T1000 (cell line): ENCODE data around the gene XAB2.
A peak's percentile ranks its signal among the peaks of the same experiment; 100 is the strongest.

Source experiments
- DNase-seq: peaks from one replicate; lab custom pipeline; 2025; ENCODE audit warnings: mixed read lengths; lab: John Stamatoyannopoulos, UW

XAB2 gene

DNA sequence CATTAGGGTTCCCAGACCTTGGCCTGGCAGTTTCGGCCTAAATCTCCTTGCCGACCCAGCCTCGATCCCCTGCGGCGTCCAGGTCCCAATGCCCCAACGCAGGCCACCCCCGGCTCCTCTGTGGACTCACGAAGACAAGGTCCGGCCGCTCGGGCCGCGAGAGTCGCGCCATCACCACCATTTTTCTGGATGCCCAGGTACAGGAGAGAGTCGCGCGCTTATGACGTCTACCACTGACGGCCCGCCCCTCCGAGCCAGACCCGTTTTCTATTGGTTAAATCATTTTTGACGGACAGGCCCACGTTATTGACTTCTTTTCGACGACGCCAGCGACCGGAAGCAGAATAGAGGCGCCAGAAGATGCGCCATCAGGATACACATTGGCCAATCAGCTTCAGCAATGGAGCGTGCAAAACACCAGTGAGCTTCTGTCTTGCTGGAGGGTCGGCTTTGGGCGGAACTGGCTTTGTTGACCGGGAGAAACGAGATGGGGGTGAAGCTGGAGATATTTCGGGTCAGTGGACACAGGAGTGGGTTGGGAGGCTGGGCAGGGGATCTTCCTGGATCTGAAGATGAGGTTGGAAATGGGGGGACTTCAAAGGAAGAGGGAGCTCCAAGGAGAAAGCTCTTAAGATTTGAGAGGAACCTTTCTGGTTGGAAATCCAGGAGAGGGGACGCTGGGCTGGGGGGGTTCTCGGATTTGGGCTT, at the start of gene XAB2, which contains the start of gene PET100:
TSS of gene XAB2 (minus strand) at position 199 of the 708 bp plus-strand sequence. CDS start at position 181, 18 bp downstream.
TSS of gene PET100 (plus strand) at position 447 of the 708 bp plus-strand sequence. CDS start at position 488, 41 bp downstream.
- peak; percentile 94 for DNase-seq

DNA sequence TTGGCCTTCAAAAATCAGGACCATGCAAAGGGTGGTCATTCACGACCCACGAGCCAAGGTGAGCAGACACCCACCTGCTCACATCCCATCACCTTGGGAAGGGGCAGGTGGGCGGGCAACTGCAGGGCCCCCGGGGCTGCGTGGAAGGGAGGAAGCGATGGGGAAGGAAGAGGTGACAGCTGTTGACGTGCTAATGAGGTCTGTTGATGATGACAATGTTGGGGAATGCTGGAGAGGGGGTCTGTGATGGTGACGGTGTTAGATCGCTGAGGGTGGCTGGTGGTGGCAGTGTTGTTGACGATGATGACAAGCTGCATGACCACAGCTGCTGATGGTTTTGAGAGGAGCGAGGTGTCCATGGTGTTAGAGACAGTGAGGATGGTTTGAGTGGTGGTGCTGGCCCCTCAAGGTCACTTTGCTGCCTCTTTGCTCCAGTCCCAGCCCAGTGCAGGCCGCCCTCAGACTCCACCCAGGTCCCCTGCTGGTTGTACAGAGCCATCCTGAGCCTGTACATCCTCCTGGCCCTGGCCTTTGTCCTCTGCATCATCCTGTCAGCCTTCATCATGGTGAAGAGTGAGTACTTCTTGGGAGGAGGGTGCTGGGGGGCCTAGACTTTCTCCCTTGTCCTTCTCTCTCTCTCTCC, 48.4 kb upstream of the XAB2 start:
- no peak for DNase-seq

DNA sequence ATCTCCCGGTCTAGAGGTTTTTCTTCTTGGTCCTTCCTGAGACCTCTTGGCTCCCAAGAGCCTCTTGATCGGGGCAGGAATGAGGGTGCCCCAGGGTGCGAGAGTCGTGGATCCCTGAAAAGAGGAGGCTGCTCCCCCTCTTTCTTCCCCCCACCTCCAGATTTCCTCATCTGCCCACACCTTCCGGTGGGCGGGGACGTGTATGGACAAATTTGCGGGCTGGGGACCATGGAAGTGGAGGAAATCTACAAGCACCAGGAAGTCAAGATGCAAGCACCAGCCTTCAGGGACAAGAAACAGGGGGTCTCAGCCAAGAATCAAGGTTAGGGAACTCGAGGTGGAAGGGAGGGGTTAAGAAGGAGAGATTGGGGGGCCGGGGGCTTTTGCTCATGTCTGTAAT, 47.5 kb upstream of the XAB2 start, which contains the start of gene MCEMP1:
TSS of gene MCEMP1 (plus strand) at position 237 of the 400 bp plus-strand sequence. CDS start at position 268, 31 bp downstream.
- DNase-seq = no peak

DNA sequence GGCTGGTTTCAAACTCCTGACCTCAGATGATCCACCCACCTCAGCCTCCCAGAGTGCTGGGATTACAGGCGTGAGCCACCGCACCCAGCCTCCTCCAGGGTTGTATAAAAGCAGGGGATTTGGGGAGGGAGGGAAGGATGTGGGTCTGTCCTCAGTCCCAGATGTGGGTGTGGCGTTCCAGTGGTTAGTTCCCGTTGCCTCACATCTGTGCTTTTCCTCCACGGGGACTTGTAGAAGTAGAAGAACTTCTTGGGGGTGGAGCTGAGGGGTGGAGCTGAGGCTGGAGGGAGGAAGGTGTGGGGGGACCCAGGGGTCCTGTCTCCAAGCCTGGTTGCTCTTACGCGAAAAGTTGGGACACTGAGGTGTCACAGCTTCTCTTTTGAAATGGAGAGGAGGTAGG, 47.0 kb upstream of the XAB2 start:
- no peak for DNase-seq

DNA sequence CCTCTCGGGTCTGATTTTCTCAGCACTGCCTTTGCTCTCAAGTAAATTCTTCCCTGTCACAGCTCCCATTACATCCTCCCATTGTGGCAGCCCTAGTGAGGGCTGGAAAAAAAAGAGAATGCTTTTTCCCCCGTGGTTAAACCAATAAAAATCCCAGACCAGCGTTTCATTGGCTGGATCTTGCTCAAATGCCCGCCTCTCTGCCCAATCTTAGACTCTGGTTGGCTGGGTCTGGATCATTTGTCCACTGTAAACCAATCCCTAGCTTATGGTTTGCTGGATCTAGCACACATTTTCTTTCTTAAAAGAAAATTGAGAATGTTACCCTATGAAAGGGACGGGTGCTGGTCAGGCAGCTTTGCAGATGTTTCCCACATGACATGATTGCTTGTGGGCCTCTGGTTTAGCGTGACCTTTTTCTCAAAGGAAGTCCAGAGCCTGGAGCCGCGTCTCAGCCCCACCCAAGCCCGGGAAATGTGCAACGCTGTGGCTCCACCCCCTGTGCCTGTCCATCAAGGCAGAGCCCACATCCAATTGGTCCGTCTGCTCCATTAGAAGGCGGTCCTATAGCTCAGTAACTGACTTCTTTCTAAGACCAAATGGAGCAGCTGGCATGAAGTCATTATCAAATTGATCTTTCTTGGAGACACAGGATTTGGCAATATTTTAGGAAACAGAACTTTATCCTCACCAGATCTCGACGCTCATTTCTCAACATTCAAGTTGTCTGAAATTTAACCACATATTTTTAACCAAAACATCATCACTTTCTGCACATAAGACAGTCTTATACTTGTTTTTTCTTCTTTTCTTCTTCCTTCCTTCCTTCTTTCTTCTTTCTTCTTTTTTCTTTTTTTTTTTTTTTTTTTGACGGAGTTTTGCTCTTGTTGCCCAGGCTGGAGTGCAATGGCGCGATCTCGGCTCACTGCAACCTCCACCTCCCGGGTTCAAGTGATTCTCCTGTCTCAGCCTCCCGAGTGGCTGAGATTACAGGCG, 45.0 kb upstream of the XAB2 start:
- peak; percentile 13 for DNase-seq

DNA sequence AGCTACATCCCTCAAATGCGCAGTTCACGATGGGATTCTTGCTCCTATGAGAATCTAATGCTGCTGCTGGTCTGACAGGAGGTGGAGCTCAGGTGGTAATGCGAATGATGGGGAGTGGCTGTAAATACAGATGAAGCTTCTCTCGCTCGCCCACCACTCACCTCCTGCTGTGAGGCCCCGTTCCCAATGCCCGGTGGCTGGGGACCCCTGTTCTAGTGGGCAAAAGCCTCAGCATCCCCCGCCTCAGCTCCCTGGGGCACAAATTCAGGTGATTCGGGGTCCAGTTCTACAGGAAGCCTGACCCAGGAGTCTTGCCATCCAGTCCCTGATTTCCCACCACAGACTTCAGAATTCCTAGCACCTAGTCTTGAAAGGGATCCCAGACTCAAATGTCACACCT, 43.2 kb upstream of the XAB2 start:
- no peak for DNase-seq

DNA sequence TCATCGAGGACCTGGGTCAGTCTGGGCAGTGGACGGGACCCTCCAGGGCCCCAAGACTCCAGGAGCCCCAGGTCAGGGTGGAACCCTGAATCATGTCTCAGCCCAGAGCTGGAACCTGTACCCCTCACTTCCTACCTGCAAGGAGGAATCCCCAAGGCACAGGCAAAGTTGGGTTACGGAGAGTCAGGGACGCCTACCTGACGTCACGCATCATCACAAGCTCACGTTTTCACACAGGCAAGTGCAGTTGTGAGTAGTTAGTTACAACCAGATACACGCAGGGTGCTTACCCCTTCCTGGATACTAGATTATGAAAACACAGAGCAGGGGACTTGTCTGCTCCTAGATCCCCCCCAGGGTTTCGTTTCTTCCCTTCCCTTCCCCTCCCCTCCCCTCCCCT, 41.4 kb upstream of the XAB2 start:
- no peak for DNase-seq

DNA sequence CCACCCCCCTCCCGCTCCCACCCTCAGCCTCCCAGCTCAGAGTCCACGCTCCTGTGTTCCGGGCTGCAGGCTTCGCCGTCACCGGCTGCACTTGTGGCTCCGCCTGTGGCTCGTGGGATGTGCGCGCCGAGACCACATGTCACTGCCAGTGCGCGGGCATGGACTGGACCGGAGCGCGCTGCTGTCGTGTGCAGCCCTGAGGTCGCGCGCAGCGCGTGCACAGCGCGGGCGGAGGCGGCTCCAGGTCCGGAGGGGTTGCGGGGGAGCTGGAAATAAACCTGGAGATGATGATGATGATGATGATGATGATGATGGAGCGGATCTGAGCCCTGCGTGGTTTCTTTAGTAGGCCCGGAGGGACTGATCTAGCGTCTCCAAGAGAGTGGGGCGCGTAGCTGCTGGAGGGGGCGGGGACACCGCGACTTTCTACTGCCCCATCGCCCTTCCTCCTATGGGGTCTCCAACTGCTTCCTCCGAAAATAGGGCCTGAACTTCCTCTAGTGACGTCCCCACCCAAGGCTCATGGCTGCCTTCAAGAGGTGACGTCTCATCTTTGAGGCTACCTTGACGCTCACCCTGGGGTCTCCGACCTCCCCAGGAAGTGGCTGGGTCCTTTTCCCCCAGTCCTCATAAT, 40.9 kb upstream of the XAB2 start:
- DNase-seq = no peak

DNA sequence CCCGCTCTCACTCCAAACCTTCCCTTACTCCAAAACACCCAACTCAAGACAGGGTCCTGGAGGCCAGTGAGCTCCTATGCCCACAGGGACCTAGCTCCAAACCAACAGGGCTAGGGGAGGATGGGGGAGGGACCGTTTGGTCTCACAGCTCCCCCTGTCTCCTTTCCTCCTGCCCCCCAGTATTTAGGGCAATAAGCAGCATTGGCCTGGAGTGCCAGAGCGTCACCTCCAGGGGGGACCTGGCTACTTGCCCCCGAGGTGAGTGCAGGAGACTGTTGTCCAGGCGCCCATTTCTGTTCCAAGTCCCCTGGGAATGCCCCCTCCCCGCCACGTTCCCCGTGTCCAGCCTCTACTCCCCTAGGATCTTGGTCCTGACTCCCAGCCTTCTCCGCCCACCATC, 40.3 kb upstream of the XAB2 start:
- no peak for DNase-seq

DNA sequence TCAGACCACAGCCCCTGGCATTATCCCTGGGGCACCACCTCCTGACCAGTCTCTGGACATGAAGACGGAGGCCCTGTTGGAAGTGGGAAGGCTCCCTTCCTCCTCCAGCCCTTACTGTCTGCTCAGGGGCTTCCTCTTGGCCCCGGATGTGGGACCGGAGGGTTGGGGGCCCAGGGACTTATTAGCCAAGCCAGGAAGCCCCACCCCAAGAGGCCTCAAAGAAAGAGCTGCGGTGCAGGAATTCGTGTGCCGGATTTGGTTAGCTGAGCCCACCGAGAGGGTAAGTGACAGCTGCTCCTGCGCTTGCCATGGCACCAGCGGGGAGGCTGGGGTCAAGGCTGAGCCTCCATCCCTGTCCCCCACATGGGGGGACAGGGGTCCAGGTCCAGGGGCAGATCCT, 39.5 kb upstream of the XAB2 start, which contains the start of gene RETN:
TSS of gene RETN (plus strand) at position 208 of the 400 bp plus-strand sequence. CDS start 278 bp downstream, outside the sequence.
- no peak for DNase-seq

DNA sequence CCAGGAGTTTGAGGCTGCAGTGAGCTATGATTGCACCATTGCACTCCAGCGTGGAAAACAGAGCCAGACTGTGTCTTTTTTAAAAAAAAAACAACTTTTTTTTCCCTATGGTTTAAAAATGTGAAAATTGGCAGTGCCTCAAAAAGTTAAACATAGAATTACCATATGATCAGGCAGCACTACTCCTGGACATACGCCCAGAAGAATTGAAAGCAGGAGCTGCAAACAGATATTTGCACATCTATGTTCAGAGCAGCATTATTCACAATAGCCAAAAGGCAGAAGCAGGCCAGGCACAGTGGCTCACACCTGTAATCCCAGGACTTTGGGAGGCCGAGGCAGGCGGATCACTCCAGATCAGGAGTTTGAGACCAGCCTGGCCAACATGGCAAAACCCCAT, 35.7 kb upstream of the XAB2 start:
- DNase-seq = no peak

DNA sequence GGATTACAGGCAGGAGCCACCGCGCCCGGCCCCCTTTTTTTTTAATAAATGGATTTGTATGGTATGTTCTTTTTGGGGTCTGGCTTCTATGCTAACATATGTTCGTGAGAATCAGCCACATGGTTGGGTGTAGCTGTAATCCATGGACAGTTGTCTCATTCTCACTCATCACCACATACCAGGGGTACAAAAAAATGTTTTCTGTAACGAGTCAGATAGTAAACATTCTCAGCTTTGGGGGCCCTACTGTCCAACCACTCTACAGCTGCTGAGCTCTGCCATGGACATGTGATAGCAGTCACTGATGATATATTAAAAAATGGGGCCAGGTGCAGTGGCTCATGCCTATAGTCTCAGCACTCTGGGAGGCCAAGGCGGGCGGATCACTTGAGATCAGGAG, 34.4 kb upstream of the XAB2 start:
- DNase-seq = no peak

DNA sequence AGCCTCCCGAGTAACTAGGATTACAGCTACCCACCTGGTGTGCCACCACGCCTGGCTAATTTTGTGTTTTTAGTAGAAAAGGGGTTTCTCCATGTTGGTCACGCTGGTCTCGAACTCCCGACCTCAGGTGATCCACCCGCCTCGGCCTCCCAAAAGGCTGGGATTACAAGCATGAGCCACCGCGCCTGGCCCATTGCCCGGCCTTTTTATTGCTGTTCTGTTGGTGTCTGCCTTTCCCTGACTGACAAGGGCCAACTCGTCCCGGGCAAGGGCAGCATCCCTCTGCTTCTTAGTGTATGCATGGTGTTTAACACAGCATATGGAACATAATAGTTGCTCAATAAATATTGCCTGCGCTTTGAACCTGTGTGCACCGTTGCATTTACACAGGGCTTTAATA, 33.3 kb upstream of the XAB2 start:
- DNase-seq = no peak

DNA sequence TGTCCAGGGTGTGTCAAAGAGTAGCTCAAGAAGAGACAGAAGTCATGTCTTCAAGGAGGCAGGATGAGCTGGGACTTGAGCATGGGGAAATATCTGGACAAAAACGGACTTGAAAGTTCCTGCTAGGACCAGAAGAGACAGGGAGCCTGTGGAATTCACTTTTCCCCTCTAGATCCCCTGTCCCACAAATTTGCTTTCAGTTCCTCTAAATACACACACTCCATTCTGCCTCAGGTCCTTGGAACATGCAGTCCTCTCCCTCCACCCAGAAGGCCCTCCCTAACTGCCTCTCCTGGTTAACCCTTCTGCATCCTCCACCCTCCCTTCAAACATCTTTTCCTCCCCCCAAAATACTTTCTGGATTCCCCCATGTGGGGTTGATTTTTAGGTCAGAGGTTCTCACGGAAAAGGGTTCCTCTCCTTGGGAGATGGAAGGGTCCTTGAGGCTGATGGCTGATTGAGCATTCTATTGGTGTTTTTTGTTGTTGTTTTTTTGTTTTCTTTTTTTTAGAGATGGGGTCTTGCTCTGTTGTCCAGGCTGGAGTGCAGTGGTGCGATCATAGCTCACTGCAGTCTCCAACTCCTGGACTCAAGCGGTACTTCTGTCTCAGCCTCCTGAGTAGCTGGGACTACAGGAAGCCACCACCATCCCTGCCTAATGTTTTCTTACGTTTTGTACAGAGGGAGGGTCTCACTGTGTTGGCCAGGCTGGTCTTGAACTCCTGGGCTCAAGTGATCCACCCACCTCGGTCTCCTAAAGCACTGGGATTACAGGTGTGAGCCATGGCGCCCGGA, 32.6 kb upstream of the XAB2 start:
- no peak for DNase-seq

DNA sequence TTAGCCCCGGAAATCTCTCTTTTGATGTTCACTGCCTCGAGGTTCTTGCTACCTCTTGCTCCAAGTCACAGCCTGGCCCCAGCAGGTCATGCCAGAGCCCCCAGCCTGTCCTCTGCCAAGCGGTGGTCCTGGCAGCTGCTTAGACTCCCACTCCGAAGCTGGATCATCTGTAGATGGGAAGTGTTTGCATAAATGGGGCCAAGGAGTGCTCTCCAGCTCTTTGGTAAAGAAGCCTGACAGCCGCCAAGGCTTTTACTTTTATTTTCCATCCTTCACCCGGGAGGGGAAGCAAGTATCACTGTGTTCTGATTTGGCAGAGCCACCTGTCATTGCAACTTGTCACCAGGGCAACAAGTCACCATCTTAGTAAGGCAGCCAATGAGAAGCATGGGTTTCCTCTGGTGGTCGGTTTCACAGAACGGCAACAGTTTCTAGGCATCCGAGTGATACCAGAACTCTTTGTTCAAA, 28.9 kb upstream of the XAB2 start:
- DNase-seq = no peak

DNA sequence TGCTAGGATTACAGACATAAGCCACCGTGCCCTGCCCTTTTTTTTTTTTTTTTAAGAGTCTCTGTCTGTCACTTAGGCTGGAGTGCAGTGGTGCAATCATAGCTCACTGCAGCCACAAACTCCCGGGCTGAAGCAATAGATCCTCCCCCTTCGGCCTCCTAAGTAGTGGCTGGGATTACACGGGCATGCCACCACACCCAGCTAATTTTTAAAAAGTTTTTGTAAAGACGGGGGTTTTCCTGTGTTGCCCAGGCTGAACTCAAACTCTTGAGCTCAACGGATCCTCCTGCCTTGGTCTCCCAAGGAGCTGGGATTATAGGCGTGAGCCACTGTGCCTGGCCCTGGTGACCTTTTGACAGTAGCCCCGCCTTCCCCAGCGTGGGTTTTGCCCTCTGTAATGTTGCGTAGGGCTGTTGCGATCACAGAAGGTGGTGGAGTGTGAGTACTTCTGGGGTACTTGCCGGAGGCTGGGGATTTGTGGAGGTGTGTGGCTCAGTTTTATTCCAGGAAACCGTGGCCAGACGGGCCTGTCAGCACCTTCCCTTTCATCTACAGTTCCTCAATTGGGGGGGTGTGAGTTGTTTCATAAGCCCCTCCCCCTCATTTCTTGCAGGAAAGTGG, 27.9 kb upstream of the XAB2 start:
- DNase-seq = no peak

DNA sequence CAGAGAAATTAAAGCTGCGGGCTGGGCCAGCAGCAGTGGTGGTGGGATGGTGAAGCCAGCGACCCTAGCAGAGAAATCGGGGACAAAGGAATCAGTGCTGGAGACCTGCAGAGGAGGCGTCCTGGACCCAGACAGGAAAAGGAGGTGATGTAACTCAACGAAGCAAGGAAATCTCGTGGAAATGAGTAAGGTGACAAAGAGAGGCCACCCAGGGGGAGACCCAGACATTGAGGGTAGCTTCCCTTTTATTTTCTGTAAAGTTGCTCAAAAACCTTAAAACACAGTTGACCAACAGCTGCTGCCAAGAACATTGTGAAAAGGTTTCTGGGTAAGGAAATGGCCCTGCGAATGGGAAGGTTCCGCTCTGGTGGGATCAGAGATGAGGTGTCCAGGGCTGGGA, 26.2 kb upstream of the XAB2 start:
- DNase-seq = no peak

DNA sequence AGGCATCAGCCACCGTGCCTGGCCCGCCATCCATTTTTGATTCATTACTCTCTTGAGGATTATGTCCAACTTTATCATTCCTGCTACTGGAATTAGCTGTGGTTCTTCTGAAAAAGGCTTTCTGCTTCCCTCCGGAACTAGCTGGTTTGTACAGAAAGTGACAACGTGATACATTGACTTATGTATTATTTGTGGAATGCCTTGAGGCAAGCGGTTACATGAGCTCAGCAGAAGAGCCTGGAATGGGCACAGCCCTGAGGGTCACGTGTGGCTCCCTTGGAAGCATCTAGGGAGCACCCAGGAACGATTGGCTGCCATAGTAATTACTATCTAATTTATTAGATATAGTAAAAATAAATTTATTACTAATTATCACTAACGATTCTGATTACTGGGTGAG, 25.1 kb upstream of the XAB2 start:
- DNase-seq = no peak

DNA sequence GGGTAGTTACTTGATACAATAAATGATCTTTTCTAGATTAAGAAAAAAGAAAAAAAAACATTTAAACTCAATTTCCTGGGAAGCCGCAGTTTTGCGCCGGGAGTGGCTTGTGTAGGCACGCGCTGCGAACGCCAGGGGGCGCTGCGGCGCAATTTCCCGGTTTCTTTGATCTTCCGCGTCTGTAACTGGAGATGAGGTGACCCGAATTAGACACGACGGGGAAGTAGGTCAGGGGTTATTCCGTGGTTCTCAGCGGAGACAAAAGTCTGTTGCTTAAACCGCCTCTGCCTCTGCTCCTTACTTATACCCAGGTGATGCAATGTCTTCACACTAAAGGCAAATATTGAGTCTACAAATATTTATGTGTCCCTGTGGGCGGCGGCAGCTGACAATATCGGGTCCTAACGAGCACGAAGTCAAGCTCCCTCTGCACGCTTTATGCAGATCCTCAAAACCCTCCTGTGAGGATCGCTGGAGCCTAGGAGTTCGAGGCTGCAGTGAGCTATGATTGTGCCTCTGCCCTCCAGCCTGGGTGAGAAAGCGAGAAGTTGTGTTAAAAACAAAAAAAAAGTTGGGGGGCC, 22.8 kb upstream of the XAB2 start:
- DNase-seq = peak; percentile 68

DNA sequence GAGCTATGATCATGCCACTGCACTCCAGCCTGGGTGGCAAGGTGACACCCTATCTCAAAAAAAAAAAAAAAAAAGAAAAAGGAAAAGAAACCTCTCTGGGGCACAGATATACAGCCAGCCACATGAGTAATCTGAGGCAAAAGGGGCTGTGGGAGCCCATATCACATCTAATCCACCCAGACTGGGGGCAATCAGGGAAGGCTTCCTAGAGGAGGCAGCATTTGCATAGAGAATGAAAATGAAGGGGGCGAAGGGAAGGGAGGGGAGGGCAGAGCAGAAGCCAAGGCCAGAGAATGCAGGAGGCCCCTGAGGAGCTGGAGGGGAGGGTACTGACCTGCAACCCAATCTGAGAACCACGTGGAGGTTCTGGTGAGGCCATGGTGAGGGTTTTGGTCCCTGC, 20.8 kb upstream of the XAB2 start:
- no peak for DNase-seq
